ENCODE measurements around the gene SSUH2.
A peak's percentile ranks its signal among the peaks of the same experiment; 100 is the strongest.

The SSUH2 gene

GRCh38 chr3:8578282-8578681, 66.3 kb downstream of the SSUH2 start:
- Histone ChIP-seq H3K4me2 (ENCODE audit: low read length, poor library complexity, severe bottlenecking) (no peak overlapping the region), H3K4ac (ENCODE audit: low read depth in 1 of 2, low read length in 2 of 2) (no peak overlapping the region), H3K18ac (ENCODE audit: low read depth in 1 of 2, low read length in 2 of 2) (no peak overlapping the region), H2BK120ac (ENCODE audit: low read depth, low read length) (no peak overlapping the region), H3K14ac (ENCODE audit: low read length in 2 of 2) (no peak overlapping the region), H2BK15ac (ENCODE audit: low read depth, poor library complexity, severe bottlenecking) (no peak overlapping the region), H2AK5ac (ENCODE audit: low read length, severe bottlenecking) (no peak overlapping the region), H3K79me1 (replicated peaks; ENCODE audit: low read length, poor library complexity, severe bottlenecking) (no peaks in the 10 kb centered on the region), H3K36me3 (ENCODE audit: control insufficient read depth in 1 of 2, insufficient read depth in 2 of 2, low read depth in 1 of 2, low read length in 2 of 2) (peaks cover 11 to 17% of the 10 kb centered on the region in 2 experiments), H2AFZ (ENCODE audit: low read depth, low read length) (no peak overlapping the region), H3K9me3 (ENCODE audit: control insufficient read depth, low read length) (no peaks in the 10 kb centered on the region), H3K23ac (ENCODE audit: low read length in 2 of 2) (no peak overlapping the region), H4K8ac (ENCODE audit: low read length) (no peak overlapping the region), H3K4me1 (ENCODE audit: control insufficient read depth, insufficient read depth, low read depth, low read length) (peaks cover 8% of the 10 kb centered on the region), H2BK5ac (ENCODE audit: low read depth, low read length, poor library complexity, severe bottlenecking) (no peak overlapping the region), H2BK12ac (ENCODE audit: low read length in 2 of 2) (no peak overlapping the region), H3K27me3 (ENCODE audit: control insufficient read depth in 1 of 2, insufficient read depth in 1 of 2, low read length in 2 of 2) (no peaks in the 10 kb centered on the region), H3K4me3 (ENCODE audit: insufficient read depth in 1 of 2, low read depth in 1 of 2, low read length in 2 of 2) (no peak overlapping the region), H3K9ac (ENCODE audit: low read length) (no peak overlapping the region), H3K27ac (ENCODE audit: low read length, poor library complexity, severe bottlenecking) (no peak overlapping the region), H4K91ac (ENCODE audit: low read length) (no peak overlapping the region)
- DNase-seq: no peak
- WGBS: 99% methylated on average over 3 of the region's 4 CpGs

GRCh38 chr3:8576841-8577571, 67.6 kb downstream of the SSUH2 start:
- H2AK5ac ChIP-seq (ENCODE audit: low read length, severe bottlenecking): no peak overlapping the region
- H2BK5ac ChIP-seq (ENCODE audit: low read depth, low read length, poor library complexity, severe bottlenecking): no peak overlapping the region
- H3K9me3 ChIP-seq (ENCODE audit: control insufficient read depth, low read length): no peaks in the 10 kb centered on the region

GRCh38 chr3:8576436-8576835, 68.2 kb downstream of the SSUH2 start:
- WGBS: 96% methylated on average over 6 of the region's 6 CpGs
- no peak overlapping the region for H3K9ac ChIP-seq (ENCODE audit: low read length)
- no peak for DNase-seq
- peak overlapping the region; percentile 8 for H3K27ac ChIP-seq (ENCODE audit: low read length, poor library complexity, severe bottlenecking)
- peak overlapping the region; percentile 35 for H4K8ac ChIP-seq (ENCODE audit: low read length)
- no peaks in the 10 kb centered on the region for H3K27me3 ChIP-seq (ENCODE audit: control insufficient read depth in 1 of 2, insufficient read depth in 1 of 2, low read length in 2 of 2)
- H2AFZ ChIP-seq (ENCODE audit: low read depth, low read length): no peak overlapping the region
- H2AK5ac ChIP-seq (ENCODE audit: low read length, severe bottlenecking): no peak overlapping the region
- peak overlapping the region; percentile 18 for H4K91ac ChIP-seq (ENCODE audit: low read length)
- H3K36me3 ChIP-seq (ENCODE audit: control insufficient read depth in 1 of 2, insufficient read depth in 2 of 2, low read depth in 1 of 2, low read length in 2 of 2): peaks cover 18 to 20% of the 10 kb centered on the region in 2 experiments
- no peak overlapping the region for H3K4me2 ChIP-seq (ENCODE audit: low read length, poor library complexity, severe bottlenecking)
- H3K4me3 ChIP-seq (ENCODE audit: insufficient read depth in 1 of 2, low read depth in 1 of 2, low read length in 2 of 2): no peak overlapping the region
- H3K18ac ChIP-seq (ENCODE audit: low read depth in 1 of 2, low read length in 2 of 2): peak overlapping the region; percentile 23 to 37
- peaks cover under 1% of the 10 kb centered on the region for H3K79me1 ChIP-seq (replicated peaks; ENCODE audit: low read length, poor library complexity, severe bottlenecking)
- H2BK12ac ChIP-seq (ENCODE audit: low read length in 2 of 2): peak overlapping the region in 1 of 2 experiments; percentile 24
- H3K4ac ChIP-seq (ENCODE audit: low read depth in 1 of 2, low read length in 2 of 2): peak overlapping the region; percentile 13 to 40
- H3K14ac ChIP-seq (ENCODE audit: low read length in 2 of 2): no peak overlapping the region
- peaks cover 8% of the 10 kb centered on the region for H3K4me1 ChIP-seq (ENCODE audit: control insufficient read depth, insufficient read depth, low read depth, low read length)
- no peak overlapping the region for H3K23ac ChIP-seq (ENCODE audit: low read length in 2 of 2)
- H2BK5ac ChIP-seq (ENCODE audit: low read depth, low read length, poor library complexity, severe bottlenecking): no peak overlapping the region
- H2BK120ac ChIP-seq (ENCODE audit: low read depth, low read length): no peak overlapping the region
- no peaks in the 10 kb centered on the region for H3K9me3 ChIP-seq (ENCODE audit: control insufficient read depth, low read length)
- no peak overlapping the region for H2BK15ac ChIP-seq (ENCODE audit: low read depth, poor library complexity, severe bottlenecking)

More at GRCh38 chr3:8576841-8577571, 67.6 kb downstream of the SSUH2 start:
- Histone ChIP-seq H2BK12ac (ENCODE audit: low read length in 2 of 2) (no peak overlapping the region), H2BK15ac (ENCODE audit: low read depth, poor library complexity, severe bottlenecking) (no peak overlapping the region), H3K4me3 (ENCODE audit: insufficient read depth in 1 of 2, low read depth in 1 of 2, low read length in 2 of 2) (no peak overlapping the region), H2BK120ac (ENCODE audit: low read depth, low read length) (no peak overlapping the region), H3K36me3 (ENCODE audit: control insufficient read depth in 1 of 2, insufficient read depth in 2 of 2, low read depth in 1 of 2, low read length in 2 of 2) (peaks cover 14 to 17% of the 10 kb centered on the region in 2 experiments), H3K23ac (ENCODE audit: low read length in 2 of 2) (no peak overlapping the region), H2AFZ (ENCODE audit: low read depth, low read length) (no peak overlapping the region), H3K4ac (ENCODE audit: low read depth in 1 of 2, low read length in 2 of 2) (peak overlapping the region in 1 of 2 experiments; percentile 40), H3K4me2 (ENCODE audit: low read length, poor library complexity, severe bottlenecking) (no peak overlapping the region), H3K4me1 (ENCODE audit: control insufficient read depth, insufficient read depth, low read depth, low read length) (peaks cover 8% of the 10 kb centered on the region), H3K14ac (ENCODE audit: low read length in 2 of 2) (no peak overlapping the region), H3K9ac (ENCODE audit: low read length) (no peak overlapping the region), H3K18ac (ENCODE audit: low read depth in 1 of 2, low read length in 2 of 2) (peak overlapping the region; percentile 23 to 37), H4K91ac (ENCODE audit: low read length) (peak overlapping the region; percentile 18), H3K27ac (ENCODE audit: low read length, poor library complexity, severe bottlenecking) (no peak overlapping the region), H3K79me1 (replicated peaks; ENCODE audit: low read length, poor library complexity, severe bottlenecking) (no peaks in the 10 kb centered on the region), H3K27me3 (ENCODE audit: control insufficient read depth in 1 of 2, insufficient read depth in 1 of 2, low read length in 2 of 2) (no peaks in the 10 kb centered on the region), H4K8ac (ENCODE audit: low read length) (peak overlapping the region; percentile 35)
- WGBS: 76% methylated on average over 3 of the region's 5 CpGs
- peak; percentile 92 for DNase-seq

- Histone ChIP-seq H2BK5ac (ENCODE audit: low read depth, low read length, poor library complexity, severe bottlenecking) (no peak overlapping the region), H4K8ac (ENCODE audit: low read length) (no peak overlapping the region), H3K9me3 (ENCODE audit: control insufficient read depth, low read length) (no peaks in the 10 kb centered on the region), H3K9ac (ENCODE audit: low read length) (no peak overlapping the region), H2AFZ (ENCODE audit: low read depth, low read length) (no peak overlapping the region), H3K79me1 (replicated peaks; ENCODE audit: low read length, poor library complexity, severe bottlenecking) (peaks cover 3% of the 10 kb centered on the region), H3K4me1 (ENCODE audit: control insufficient read depth, insufficient read depth, low read depth, low read length) (peaks cover 8% of the 10 kb centered on the region), H2BK15ac (ENCODE audit: low read depth, poor library complexity, severe bottlenecking) (no peak overlapping the region), H3K36me3 (ENCODE audit: control insufficient read depth in 1 of 2, insufficient read depth in 2 of 2, low read depth in 1 of 2, low read length in 2 of 2) (peaks cover 25 to 27% of the 10 kb centered on the region in 2 experiments), H3K4me3 (ENCODE audit: insufficient read depth in 1 of 2, low read depth in 1 of 2, low read length in 2 of 2) (no peak overlapping the region), H4K91ac (ENCODE audit: low read length) (no peak overlapping the region), H2BK12ac (ENCODE audit: low read length in 2 of 2) (peak overlapping the region; percentile 49 to 79), H3K23ac (ENCODE audit: low read length in 2 of 2) (no peak overlapping the region), H2AK5ac (ENCODE audit: low read length, severe bottlenecking) (peak overlapping the region; percentile 3), H3K27me3 (ENCODE audit: control insufficient read depth in 1 of 2, insufficient read depth in 1 of 2, low read length in 2 of 2) (no peaks in the 10 kb centered on the region), H2BK120ac (ENCODE audit: low read depth, low read length) (no peak overlapping the region), H3K27ac (ENCODE audit: low read length, poor library complexity, severe bottlenecking) (no peak overlapping the region), H3K18ac (ENCODE audit: low read depth in 1 of 2, low read length in 2 of 2) (peak overlapping the region in 1 of 2 experiments; percentile 61), H3K4me2 (ENCODE audit: low read length, poor library complexity, severe bottlenecking) (no peak overlapping the region), H3K4ac (ENCODE audit: low read depth in 1 of 2, low read length in 2 of 2) (no peak overlapping the region), H3K14ac (ENCODE audit: low read length in 2 of 2) (no peak overlapping the region)
- 100% methylated on average over 3 of the region's 5 CpGs for WGBS
- DNase-seq: peak; percentile 61
These were observed 69.1 kb downstream of the SSUH2 start for GRCh38 chr3:8575364-8576104.

Measured in mesenchymal stem cell (in vitro differentiated cells and primary cell).